ENCODE data around the gene KCNN2. TPM values are rescaled to one million over a fixed set of nuclear protein-coding genes. Genes with fewer than 3 reads are reported as not detected.
A peak's percentile ranks its signal among the peaks of the same experiment; 100 is the strongest.

Gene KCNN2
- total RNA-seq, 1 donor from 2014 or later, result 0.88 TPM

DNA sequence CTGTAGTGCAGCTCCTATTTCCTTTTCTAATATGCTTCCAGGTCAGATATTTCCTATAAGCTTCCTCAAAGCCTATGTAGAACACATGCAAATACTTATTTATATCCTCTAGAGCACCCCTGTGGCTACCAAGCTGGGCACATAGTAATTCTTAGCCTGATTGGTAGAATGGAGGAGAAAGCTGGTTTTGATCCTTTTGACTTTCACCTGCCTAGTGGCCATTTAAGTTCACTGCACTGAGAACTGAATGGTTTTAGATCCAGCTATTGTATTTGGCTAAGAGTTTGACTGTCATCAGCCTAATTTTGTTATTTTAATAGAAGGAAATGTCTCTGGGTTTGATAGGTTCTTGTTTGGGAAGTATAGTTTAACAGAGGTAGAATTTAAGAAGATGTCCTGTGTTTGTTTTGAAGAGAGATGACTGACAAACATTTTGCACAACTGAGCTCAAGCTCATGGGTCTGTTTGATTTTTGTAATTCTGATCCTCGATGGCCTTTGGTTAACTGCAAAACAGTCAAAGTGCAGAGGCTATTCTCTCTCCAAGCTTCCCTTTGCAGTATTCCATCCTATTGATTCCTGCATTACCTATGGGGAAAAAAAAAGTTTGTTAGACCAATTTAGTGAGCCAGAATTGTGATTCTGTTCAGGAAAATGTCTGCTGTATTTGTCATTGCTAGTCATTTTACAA lies 85.4 kb downstream of the KCNN2 start:
- no peak for DNase-seq (ENCODE audit: low read depth)
- Histone ChIP-seq H3K27me3 (ENCODE audit: control insufficient read depth, insufficient read depth, low read length) (no peaks in the 10 kb centered on the region), H3K4me3 (ENCODE audit: low read depth, low read length) (no peak overlapping the region), H3K36me3 (ENCODE audit: control insufficient read depth, insufficient read depth, low read length) (no peaks in the 10 kb centered on the region)
- TF ChIP-seq CTCF (IDR thresholded peaks at IDR 0.05; ENCODE audit: insufficient read depth, low read length, poor library complexity, severe bottlenecking), result peak; percentile 22

GRCh38 chr5:114448481-114448880 lies 86.6 kb downstream of the KCNN2 start:
- H3K4me3 ChIP-seq (ENCODE audit: low read depth, low read length), result no peak overlapping the region
- peaks cover 3% of the 10 kb centered on the region for H3K27me3 ChIP-seq (ENCODE audit: control insufficient read depth, insufficient read depth, low read length)
- H3K36me3 ChIP-seq (ENCODE audit: control insufficient read depth, insufficient read depth, low read length), result no peaks in the 10 kb centered on the region
- TF ChIP-seq CTCF (IDR thresholded peaks at IDR 0.05; ENCODE audit: insufficient read depth, low read length, poor library complexity, severe bottlenecking), result no peak
- no peak for DNase-seq (ENCODE audit: low read depth)

DNA sequence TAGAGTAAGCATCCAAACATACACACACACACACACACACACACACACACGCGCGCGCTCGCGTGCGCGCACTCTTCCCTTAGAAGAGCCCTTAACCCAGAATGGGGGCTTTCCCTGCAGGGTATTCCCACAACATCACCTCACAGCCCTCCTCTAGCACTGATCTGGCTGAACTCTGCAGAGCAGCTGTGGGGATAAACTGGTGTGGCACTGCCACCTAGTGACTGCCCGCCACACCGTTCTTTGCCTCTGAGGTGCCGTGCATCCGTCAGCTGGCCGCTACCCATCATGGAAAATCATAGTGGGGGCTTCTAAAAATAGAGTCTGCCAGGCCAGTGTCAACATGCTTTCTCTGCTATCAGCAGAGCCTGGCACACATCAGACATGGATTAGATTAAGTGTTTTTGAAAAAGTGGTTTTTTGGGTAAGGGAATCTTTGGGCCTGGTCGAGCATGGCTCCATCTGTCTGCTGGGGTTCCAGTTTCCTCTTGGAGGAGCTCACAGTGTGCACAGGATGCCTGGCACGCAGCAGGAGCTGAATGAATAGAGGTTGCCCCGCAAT lies 88.1 kb downstream of the KCNN2 start:
- DNase-seq (ENCODE audit: low read depth), result no peak
- TF ChIP-seq CTCF (IDR thresholded peaks at IDR 0.05; ENCODE audit: insufficient read depth, low read length, poor library complexity, severe bottlenecking), result peak; percentile 88
- Histone ChIP-seq H3K4me3 (ENCODE audit: low read depth, low read length) (no peak overlapping the region), H3K36me3 (ENCODE audit: control insufficient read depth, insufficient read depth, low read length) (no peaks in the 10 kb centered on the region), H3K27me3 (ENCODE audit: control insufficient read depth, insufficient read depth, low read length) (peaks cover 3% of the 10 kb centered on the region)

DNA sequence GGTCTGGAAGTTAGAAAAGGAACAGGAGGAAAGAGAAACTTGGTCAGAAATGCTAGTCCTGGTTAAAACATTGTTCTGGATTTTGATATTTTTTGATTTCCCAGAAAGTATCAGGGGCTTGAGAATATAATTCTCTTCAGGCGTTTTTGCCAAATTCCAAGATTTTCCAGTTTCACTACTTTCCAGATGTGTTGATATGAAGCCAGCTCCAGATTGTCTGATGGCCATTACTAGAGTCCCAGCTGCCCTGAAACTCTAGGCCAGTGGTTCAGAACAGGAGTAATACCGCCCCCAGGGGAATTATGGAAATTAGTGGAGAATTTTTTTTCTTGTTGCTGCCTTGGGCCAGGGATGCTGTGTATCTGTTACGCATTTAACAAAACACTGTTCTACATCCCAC lies 88.6 kb downstream of the KCNN2 start:
- H3K4me3 ChIP-seq (ENCODE audit: low read depth, low read length), result no peak overlapping the region
- no peaks in the 10 kb centered on the region for H3K36me3 ChIP-seq (ENCODE audit: control insufficient read depth, insufficient read depth, low read length)
- DNase-seq (ENCODE audit: low read depth), result no peak
- H3K27me3 ChIP-seq (ENCODE audit: control insufficient read depth, insufficient read depth, low read length), result peaks cover 3% of the 10 kb centered on the region
- no peak for TF ChIP-seq CTCF (IDR thresholded peaks at IDR 0.05; ENCODE audit: insufficient read depth, low read length, poor library complexity, severe bottlenecking)

DNA sequence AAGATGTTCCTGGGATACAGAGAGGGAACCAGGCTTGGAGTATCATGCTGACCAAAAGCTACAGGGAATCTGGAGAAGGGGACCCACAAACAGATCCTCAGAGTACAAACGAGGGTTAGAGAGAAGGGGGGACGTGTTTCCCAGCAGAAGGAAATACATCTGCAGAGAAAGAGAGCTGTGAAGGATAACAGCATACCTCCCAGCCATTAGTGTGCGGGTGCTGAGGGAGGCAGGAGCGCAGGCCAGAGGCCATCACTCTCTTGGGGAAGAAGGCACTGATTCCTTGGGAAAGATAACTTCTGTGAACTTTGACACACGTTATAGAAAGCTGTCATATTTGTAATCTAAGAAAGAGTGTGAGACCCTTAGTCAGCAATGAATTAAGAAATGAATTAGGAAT lies 96.9 kb downstream of the KCNN2 start:
- no peak for TF ChIP-seq CTCF (IDR thresholded peaks at IDR 0.05; ENCODE audit: insufficient read depth, low read length, poor library complexity, severe bottlenecking)
- Histone ChIP-seq H3K36me3 (ENCODE audit: control insufficient read depth, insufficient read depth, low read length) (no peaks in the 10 kb centered on the region), H3K4me3 (ENCODE audit: low read depth, low read length) (no peak overlapping the region), H3K27me3 (ENCODE audit: control insufficient read depth, insufficient read depth, low read length) (no peaks in the 10 kb centered on the region)
- no peak for DNase-seq (ENCODE audit: low read depth)

DNA sequence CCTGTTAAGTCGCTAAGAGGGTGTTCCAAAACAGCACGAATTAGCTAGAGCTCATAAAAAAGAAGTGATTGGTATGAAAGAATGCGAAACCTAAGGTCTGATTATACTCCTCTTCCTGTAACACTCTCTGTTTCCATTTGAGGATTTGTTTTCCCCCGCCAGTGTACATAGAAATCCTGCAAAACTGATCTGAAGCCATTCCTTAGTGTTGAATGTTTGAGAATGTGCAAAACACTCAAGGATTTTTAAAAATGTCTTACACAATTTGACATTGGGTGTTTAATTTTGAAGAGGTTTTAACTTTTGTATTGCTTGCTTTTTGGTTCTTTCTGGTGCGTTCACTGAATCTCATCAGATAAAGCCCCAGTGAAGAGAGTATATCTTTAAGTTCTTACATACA lies 105.3 kb downstream of the KCNN2 start:
- Histone ChIP-seq H3K4me3 (ENCODE audit: low read depth, low read length) (no peak overlapping the region), H3K36me3 (ENCODE audit: control insufficient read depth, insufficient read depth, low read length) (no peaks in the 10 kb centered on the region), H3K27me3 (ENCODE audit: control insufficient read depth, insufficient read depth, low read length) (no peaks in the 10 kb centered on the region)
- DNase-seq (ENCODE audit: low read depth), result no peak
- TF ChIP-seq CTCF (IDR thresholded peaks at IDR 0.05; ENCODE audit: insufficient read depth, low read length, poor library complexity, severe bottlenecking), result no peak
